Measurements from ENCODE around the gene SPP1. TPM values are rescaled to one million over a fixed set of nuclear protein-coding genes. Genes with fewer than 3 reads are reported as not detected.
"Not testable (repeated sequence)": the region's sequence is repeated elsewhere in the genome, so short reads cannot be mapped to it uniquely, and the experiment has no call there.

Gene SPP1
- total RNA-seq, 3 donors from 2014 or later = 1.4 to 27.6 (median 3.0) TPM

- intact Hi-C loops (cut with DNase I, micrococcal nuclease) = no loop called here
- DNase-seq = no peak
- Histone ChIP-seq H3K9me3 (no peaks in the 10 kb centered on the region), H3K4me1 (ENCODE audit: low read depth) (no peaks in the 10 kb centered on the region), H3K4me3 (no peak overlapping the region), H3K36me3 (ENCODE audit: low read depth) (no peaks in the 10 kb centered on the region)
- no peak for ATAC-seq
- no peak for TF ChIP-seq CTCF (IDR thresholded peaks at IDR 0.05)
Measured at GRCh38 chr4:87986508-87986907, 11.0 kb downstream of the SPP1 start.

DNA sequence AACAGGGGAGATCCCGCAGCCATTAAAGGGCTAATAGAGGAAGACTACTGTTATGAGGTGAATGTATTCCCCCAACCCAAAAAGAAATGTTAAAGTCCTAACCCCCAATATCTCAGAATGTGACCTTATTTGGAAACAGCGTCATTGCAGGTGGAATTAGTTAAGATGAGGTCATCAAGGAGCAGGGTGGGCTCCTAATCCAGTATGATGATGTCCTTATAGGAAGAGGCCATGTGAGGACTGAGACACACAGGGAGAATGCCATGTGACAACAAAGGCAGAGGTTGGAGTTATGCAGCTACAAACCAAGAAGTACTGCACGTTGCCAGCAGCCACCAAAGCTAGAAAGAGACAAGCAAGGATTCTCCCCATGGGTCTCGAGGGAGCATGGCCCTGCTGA lies 14.3 kb downstream of the SPP1 start:
- intact Hi-C loops (cut with DNase I, micrococcal nuclease) = no loop called here
- Histone ChIP-seq H3K36me3 (ENCODE audit: low read depth) (no peaks in the 10 kb centered on the region), H3K4me3 (no peak overlapping the region), H3K4me1 (ENCODE audit: low read depth) (no peaks in the 10 kb centered on the region), H3K9me3 (no peaks in the 10 kb centered on the region)
- TF ChIP-seq CTCF (IDR thresholded peaks at IDR 0.05) = no peak
- ATAC-seq (no peak), DNase-seq (no peak)

DNA sequence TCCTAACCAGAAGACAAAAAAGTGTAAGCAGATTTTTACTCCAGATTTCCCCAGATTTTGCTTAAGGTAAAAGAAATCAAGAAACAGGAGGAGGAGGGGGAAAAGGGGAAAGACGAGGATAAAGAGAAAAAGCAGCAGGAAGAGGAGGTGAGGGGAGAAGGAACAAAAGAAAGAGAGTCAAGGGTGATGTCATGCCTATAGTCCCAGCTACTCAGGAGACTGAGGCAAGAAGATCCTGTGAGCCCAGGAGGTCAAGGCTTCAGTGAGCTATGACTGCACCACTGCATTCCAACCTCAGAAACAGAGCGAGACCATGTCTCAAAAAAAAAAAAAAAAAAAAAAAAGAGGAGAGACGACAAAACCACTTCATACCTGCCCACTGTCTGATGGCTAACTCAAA lies 19.9 kb downstream of the SPP1 start:
- no peak for TF ChIP-seq CTCF (IDR thresholded peaks at IDR 0.05)
- H3K36me3 ChIP-seq (ENCODE audit: low read depth) = no peaks in the 10 kb centered on the region
- ATAC-seq = no peak
- DNase-seq = no peak
- H3K9me3 ChIP-seq = no peaks in the 10 kb centered on the region
- intact Hi-C loops (cut with DNase I, micrococcal nuclease) = no loop called here
- no peak overlapping the region for H3K4me3 ChIP-seq
- no peaks in the 10 kb centered on the region for H3K4me1 ChIP-seq (ENCODE audit: low read depth)

DNA sequence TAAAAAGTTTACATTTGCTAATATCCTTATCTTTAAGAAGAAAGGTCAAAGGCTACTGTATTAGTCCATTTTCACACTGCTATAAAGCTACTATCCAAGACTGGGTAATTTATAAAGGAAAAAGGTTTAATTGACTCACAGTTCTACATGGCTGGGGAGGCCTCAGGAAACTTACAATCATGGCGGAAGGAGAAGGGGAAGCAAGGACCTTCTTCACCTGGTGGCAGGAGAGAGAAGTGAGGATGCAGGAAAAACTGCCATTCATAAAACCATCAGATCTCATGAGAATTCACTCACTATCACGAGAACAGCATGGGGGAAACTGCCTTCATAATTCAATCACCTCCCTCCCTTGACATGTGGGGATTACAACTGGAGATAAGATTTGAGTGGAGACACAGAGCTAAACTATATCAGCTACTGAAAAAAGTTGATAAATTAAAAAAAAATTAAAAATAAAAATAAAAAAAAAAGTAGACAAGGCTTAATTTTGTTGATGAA lies 23.7 kb downstream of the SPP1 start:
- intact Hi-C loops (cut with DNase I, micrococcal nuclease); H3K4me3 ChIP-seq; ATAC-seq; H3K4me1 ChIP-seq (ENCODE audit: low read depth); DNase-seq; H3K9me3 ChIP-seq; H3K36me3 ChIP-seq (ENCODE audit: low read depth): not testable (repeated sequence)

- TF ChIP-seq CTCF (IDR thresholded peaks at IDR 0.05) = no peak
- no peaks in the 10 kb centered on the region for H3K4me1 ChIP-seq (ENCODE audit: low read depth)
- DNase-seq (no peak), ATAC-seq (no peak)
- no peaks in the 10 kb centered on the region for H3K36me3 ChIP-seq (ENCODE audit: low read depth)
- no peak overlapping the region for H3K4me3 ChIP-seq
- intact Hi-C loops (cut with DNase I, micrococcal nuclease) = no loop called here
- no peaks in the 10 kb centered on the region for H3K9me3 ChIP-seq
Measured at GRCh38 chr4:88001871-88002270, 26.4 kb downstream of the SPP1 start.

DNA sequence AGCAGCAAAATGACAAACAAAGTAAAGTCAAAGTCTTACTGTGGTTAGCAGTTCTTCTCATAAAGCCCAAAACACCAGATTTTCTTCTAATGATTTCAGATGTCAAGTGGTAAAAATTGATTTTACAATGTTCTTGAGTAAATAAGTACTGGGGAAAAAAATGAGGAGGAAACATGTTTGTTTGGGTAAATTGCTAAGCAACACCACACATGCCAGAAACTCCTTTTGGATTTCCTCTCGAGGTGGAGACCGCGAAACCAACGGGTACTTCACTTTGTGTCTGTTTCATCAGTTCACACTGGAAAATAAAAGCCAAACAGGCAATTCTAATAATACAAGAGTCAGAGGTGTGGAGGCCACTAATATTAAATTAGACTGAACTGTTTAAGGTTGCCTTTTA lies 27.3 kb downstream of the SPP1 start:
- no peak for TF ChIP-seq CTCF (IDR thresholded peaks at IDR 0.05)
- ATAC-seq (no peak), DNase-seq (no peak)
- Histone ChIP-seq H3K4me3 (no peak overlapping the region), H3K36me3 (ENCODE audit: low read depth) (no peaks in the 10 kb centered on the region), H3K4me1 (ENCODE audit: low read depth) (no peaks in the 10 kb centered on the region), H3K9me3 (no peaks in the 10 kb centered on the region)
- intact Hi-C loops (cut with DNase I, micrococcal nuclease) = no loop called here
